H1 (cell line): ENCODE results near the gene RPL37. TPM values are rescaled to one million over a fixed set of nuclear protein-coding genes. Genes with fewer than 3 reads are reported as not detected.
"Not testable (repeated sequence)": the region's sequence is repeated elsewhere in the genome, so short reads cannot be mapped to it uniquely, and the experiment has no call there.

ENCODE experiments used
- CTCF ChIA-PET: fragments of 300-600 bp; sonication (Branson Sonifier 250); formaldehyde crosslinking; loops from one replicate; lab custom pipeline; 2021; ENCODE audit not compliant: partially characterized antibody; lab: Charles Lee
- POLR2A ChIA-PET: fragments of 300-600 bp; sonication (Branson Sonifier 250); formaldehyde crosslinking; loops from one replicate; lab custom pipeline; 2021; ENCODE audit warnings: inconsistent platforms; ENCODE audit not compliant: partially characterized antibody; lab: Charles Lee
- DNase-seq, 2 experiments: peaks; one replicate each; pipeline versions ENCODE4 v3.0.0 to v3.0.0-alpha.2; 2010 to 2022; ENCODE audit warnings: low spot score in 2 of 2, low read depth in 1 of 2, mixed read lengths in 1 of 2
- FAIRE-seq: peaks from 2 replicates; lab custom pipeline; 2011; peaks lifted over from hg19 to GRCh38; lab: Jason Lieb, UNC
- H2AFZ ChIP-seq: 2 replicates; pipeline ENCODE4 v1.8.1; 2012; ENCODE audit warnings: low read length, inconsistent platforms
- H2AK5ac ChIP-seq: 2 replicates; pipeline ENCODE4 v1.6.1; 2013; ENCODE audit warnings: low read depth, low read length
- H2BK120ac ChIP-seq: replicated peaks from 2 replicates; pipeline ENCODE3; 2013; ENCODE audit warnings: low read depth, low read length, inconsistent platforms
- H2BK12ac ChIP-seq: 2 replicates; pipeline ENCODE4 v1.6.1; 2013; ENCODE audit warnings: low read depth, low read length
- H2BK15ac ChIP-seq: 2 replicates; pipeline ENCODE4 v1.6.1; 2013; ENCODE audit warnings: low read length
- H2BK20ac ChIP-seq: 2 replicates; pipeline ENCODE4 v1.6.1; 2013; ENCODE audit warnings: low read length
- H2BK5ac ChIP-seq: 2 replicates; pipeline ENCODE4 v1.6.1; 2013; ENCODE audit warnings: low read depth, low read length
- H3K14ac ChIP-seq: 2 replicates; pipeline ENCODE4 v1.6.1; 2013; ENCODE audit warnings: inconsistent platforms; ENCODE audit not compliant: insufficient read length
- H3K18ac ChIP-seq: 2 replicates; pipeline ENCODE4 v1.6.1; 2013; ENCODE audit warnings: low read length; ENCODE audit errors: extremely low read depth
- H3K23ac ChIP-seq: 2 replicates; pipeline ENCODE4 v1.6.1; 2013; ENCODE audit warnings: inconsistent platforms; ENCODE audit not compliant: insufficient read length
- H3K23me2 ChIP-seq: 2 replicates; pipeline ENCODE4 v1.6.1; 2013; ENCODE audit warnings: low read depth, low read length
- H3K27ac ChIP-seq: 2 replicates; pipeline ENCODE4 v1.6.1; 2011; ENCODE audit warnings: low read depth, low read length, inconsistent platforms
- H3K27me3 ChIP-seq, 4 experiments: replicated peaks in 1 of 4; 1 replicate in 1 of 4; 2 replicates in 3 of 4; pipeline versions ENCODE4 v1.6.1 to v1.8.1; 2011 to 2013; ENCODE audit warnings: low read length in 3 of 4, mild to moderate bottlenecking in 3 of 4, inconsistent platforms in 2 of 4, mixed read lengths in 2 of 4, moderate library complexity in 1 of 4; ENCODE audit not compliant: control insufficient read depth in 3 of 4, insufficient read depth in 3 of 4; ENCODE audit errors: extremely low read depth in 1 of 4
- H3K36me3 ChIP-seq, 4 experiments: 2 replicates each; pipeline versions ENCODE4 v1.6.1 to v1.8.1; 2011 to 2013; ENCODE audit warnings: mild to moderate bottlenecking in 4 of 4, low read length in 3 of 4, moderate library complexity in 2 of 4, control low read depth in 1 of 4, inconsistent platforms in 1 of 4; ENCODE audit not compliant: insufficient read depth in 4 of 4, control insufficient read depth in 2 of 4
- H3K4ac ChIP-seq: replicated peaks from 2 replicates; pipeline ENCODE3; 2013; ENCODE audit warnings: low read length, low read depth, mixed read lengths, inconsistent platforms; ENCODE audit not compliant: insufficient read length
- H3K4me1 ChIP-seq, 4 experiments: replicated peaks in 1 of 4; 1 replicate in 1 of 4; 2 replicates in 3 of 4; pipeline versions ENCODE4 v1.6.1 to v1.8.1; 2011 to 2013; ENCODE audit warnings: low read length in 3 of 4, inconsistent platforms in 2 of 4, mixed read lengths in 1 of 4; ENCODE audit not compliant: insufficient read depth in 4 of 4, control insufficient read depth in 3 of 4
- H3K4me2 ChIP-seq, 2 experiments: 2 replicates each; pipeline versions ENCODE4 v1.6.1 to v1.8.1; 2011 to 2013; ENCODE audit warnings: low read depth in 2 of 2, low read length in 2 of 2, control low read depth in 1 of 2, inconsistent platforms in 1 of 2, mild to moderate bottlenecking in 1 of 2; ENCODE audit not compliant: insufficient read depth in 1 of 2
- H3K4me3 ChIP-seq, 4 experiments: fragments of 200-600, 300-600 bp in 1 of 4; sonication (generic), shearing (Covaris generic), sonication (Bioruptor Twin) in 1 of 4; 2 replicates each; pipeline versions ENCODE4 v1.5.1 to v1.8.1; 2011 to 2016; ENCODE audit warnings: low read length in 4 of 4, low read depth in 3 of 4, control low read depth in 2 of 4, inconsistent platforms in 2 of 4, mild to moderate bottlenecking in 2 of 4, mixed read lengths in 1 of 4, moderate library complexity in 1 of 4; ENCODE audit not compliant: insufficient read depth in 2 of 4; ENCODE audit errors: extremely low read depth in 1 of 4
- H3K56ac ChIP-seq: replicated peaks from 2 replicates; pipeline ENCODE3; 2013; ENCODE audit warnings: low read depth, mild to moderate bottlenecking, mixed read lengths, low read length, inconsistent platforms; ENCODE audit not compliant: insufficient read length
- H3K79me1 ChIP-seq: 2 replicates; pipeline ENCODE4 v1.6.1; 2013; ENCODE audit warnings: low read depth, low read length, control low read depth
- H3K79me2 ChIP-seq, 2 experiments: 2 replicates each; pipeline versions ENCODE4 v1.6.1 to v1.8.1; 2012 to 2013; ENCODE audit warnings: low read length in 2 of 2, mild to moderate bottlenecking in 2 of 2, inconsistent platforms in 1 of 2; ENCODE audit not compliant: insufficient read depth in 2 of 2, control insufficient read depth in 1 of 2
- H3K9ac ChIP-seq, 4 experiments: replicated peaks in 1 of 4; 1 replicate in 1 of 4; 2 replicates in 3 of 4; pipeline versions ENCODE4 v1.6.1 to v1.8.1; 2011 to 2013; ENCODE audit warnings: low read depth in 3 of 4, low read length in 3 of 4, control low read depth in 2 of 4, mild to moderate bottlenecking in 2 of 4, moderate library complexity in 2 of 4, inconsistent platforms in 1 of 4; ENCODE audit errors: extremely low read depth in 1 of 4
- H3K9me3 ChIP-seq, 2 experiments: 2 replicates each; pipeline versions ENCODE4 v1.6.1 to v1.8.1; 2012 to 2013; ENCODE audit warnings: mild to moderate bottlenecking in 2 of 2, moderate library complexity in 2 of 2, control low read depth in 1 of 2, inconsistent platforms in 1 of 2, low read depth in 1 of 2, low read length in 1 of 2, mixed read lengths in 1 of 2; ENCODE audit not compliant: insufficient read depth in 2 of 2
- H4K20me1 ChIP-seq, 2 experiments: replicated peaks in 1 of 2; 2 replicates each; pipeline versions ENCODE3 to v1.8.1; 2011 to 2013; ENCODE audit warnings: inconsistent platforms in 2 of 2, low read length in 2 of 2, mild to moderate bottlenecking in 1 of 2; ENCODE audit not compliant: insufficient read depth in 2 of 2, control insufficient read depth in 1 of 2
- H4K5ac ChIP-seq: 2 replicates; pipeline ENCODE4 v1.6.1; 2013; ENCODE audit warnings: low read length, low read depth, mixed read lengths, inconsistent platforms; ENCODE audit not compliant: insufficient read length
- H4K8ac ChIP-seq: 2 replicates; pipeline ENCODE4 v1.8.0; 2013; ENCODE audit warnings: mild to moderate bottlenecking, moderate library complexity, low read length, inconsistent platforms; ENCODE audit not compliant: insufficient read depth; ENCODE audit errors: extremely low read depth
- H4K91ac ChIP-seq: replicated peaks from 2 replicates; pipeline ENCODE3; 2013; ENCODE audit warnings: low read length, mixed read lengths, inconsistent platforms; ENCODE audit not compliant: insufficient read length
- WGBS, 2 experiments: shearing (Covaris generic) in 1 of 2; methylation state at CpG; one replicate each; pipeline versions ENCODE4 v1.1.6 to v1.1.7; 2013 to 2015; ENCODE audit warnings: low lambda C conversion rate in 2 of 2, mixed read lengths in 2 of 2, inconsistent platforms in 1 of 2, low coverage in 1 of 2, missing lambda C conversion rate in 1 of 2; ENCODE audit not compliant: insufficient replicate concordance in 2 of 2, insufficient coverage in 1 of 2, insufficient read length in 1 of 2; ENCODE audit errors: extremely low coverage in 1 of 2, missing lambda C conversion rate in 1 of 2; 5-methylcytosine and 5-hydroxymethylcytosine counted together
- polyA plus RNA-seq, 7 experiments: library from polyadenylated mRNA; depleted of rRNA in 3 of 7; stranded (reverse) in 5 of 7; unstranded in 2 of 7; fragments of >200 nt in 5 of 7; fragments of 200-250 nt in 2 of 7; gene quantifications; 1 replicate in 5 of 7; 2 replicates in 1 of 7; 4 replicates in 1 of 7; pipeline versions ENCODE4 v1.2.1 to v1.2.3, GENCODE V29; 2011 to 2013; ENCODE audit warnings: missing spikeins in 2 of 7, mixed read lengths in 2 of 7
- total RNA-seq: library from RNA; stranded (reverse); fragmentation: NEBNext Ultra II Directional; extraction: Animal tissue kit (Norgen Biotek cat#: 25700); gene quantifications from 2 replicates; pipeline ENCODE4 v1.2.1, GENCODE V29; 2021

Gene RPL37
- total and polyA plus RNA-seq, 2 of the 8 experiments (the other 6 are each of a cell fraction or from before 2014, with no cell fraction given): 467 to 1,534 TPM

GRCh38 chr5:40786664-40787063 is 48.4 kb downstream of the RPL37 start:
- not testable (repeated sequence) for H3K18ac ChIP-seq, H3K79me1 ChIP-seq, H2AK5ac ChIP-seq, H3K4me3 ChIP-seq, H3K9ac ChIP-seq, H3K4me2 ChIP-seq, H3K36me3 ChIP-seq, H4K8ac ChIP-seq, FAIRE-seq, H4K5ac ChIP-seq, H2BK12ac ChIP-seq, H4K91ac ChIP-seq, H3K27me3 ChIP-seq, H2BK5ac ChIP-seq, H3K23me2 ChIP-seq, H3K4ac ChIP-seq, H2BK15ac ChIP-seq, H2BK20ac ChIP-seq, H2BK120ac ChIP-seq, H3K14ac ChIP-seq, H3K56ac ChIP-seq, H2AFZ ChIP-seq, H3K23ac ChIP-seq, H3K9me3 ChIP-seq, H3K4me1 ChIP-seq, DNase-seq, H3K27ac ChIP-seq
- peaks cover 4 to 98% of the 10 kb centered on the region in 2 experiments; a peak in 3 of 4 replicates for H3K79me2 ChIP-seq
- peaks cover 5 to 10% of the 10 kb centered on the region in 2 experiments for H4K20me1 ChIP-seq
- ChIA-PET POLR2A (interaction anchor here (0.9 to 4.4 kb wide), 5 partner anchors 10 to 48 kb away, joined by 3 to 23 read pairs (median 4); partner anchors contain the start of genes PRKAA1 and RPL37), CTCF (interaction anchor here (0.6 to 2.0 kb wide), 5 partner anchors 15 to 1603 kb away, joined by 3 to 6 read pairs (median 4); partner anchors contain the start of gene TTC33)
- 94% methylated on average over 2 of the region's 3 CpGs; no CpG with 5 or more reads in 1 of the 2 experiments for WGBS, 2 experiments
